ENCODE data around the gene RHBDL2. TPM values are rescaled to one million over a fixed set of nuclear protein-coding genes. Genes with fewer than 3 reads are reported as not detected.
"Not testable (repeated sequence)": the region's sequence is repeated elsewhere in the genome, so short reads cannot be mapped to it uniquely, and the experiment has no call there.

Gene RHBDL2
- total RNA-seq, 1 donor from 2014 or later, result 5.6 TPM

- DNase-seq (ENCODE audit: low spot score), result no peak
Observed at GRCh38 chr1:38932571-38932970, 9.1 kb downstream of the RHBDL2 start.

- DNase-seq (ENCODE audit: low spot score), result no peak
Observed at GRCh38 chr1:38929476-38929875, 12.2 kb downstream of the RHBDL2 start.

DNA sequence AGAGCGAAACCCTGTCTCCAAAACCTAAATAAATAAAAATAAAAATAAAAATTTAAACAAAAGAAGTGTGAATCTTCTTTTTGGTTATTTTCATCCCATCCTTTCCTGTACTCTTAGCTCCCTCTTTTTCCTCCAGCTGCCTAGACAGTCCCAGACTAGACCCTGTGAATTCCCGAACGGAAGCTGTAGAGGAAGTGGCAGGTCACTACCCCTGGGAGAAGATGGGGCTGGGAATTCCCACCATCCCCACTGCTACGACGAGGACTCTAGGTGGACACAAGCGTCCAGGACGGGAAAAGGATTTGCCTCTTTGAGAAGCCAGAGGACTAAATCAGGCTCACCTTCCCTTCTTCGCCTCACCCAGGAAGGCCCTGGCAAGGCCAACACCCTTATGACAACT, 12.6 kb downstream of the RHBDL2 start:
- no peak for DNase-seq (ENCODE audit: low spot score)

DNA sequence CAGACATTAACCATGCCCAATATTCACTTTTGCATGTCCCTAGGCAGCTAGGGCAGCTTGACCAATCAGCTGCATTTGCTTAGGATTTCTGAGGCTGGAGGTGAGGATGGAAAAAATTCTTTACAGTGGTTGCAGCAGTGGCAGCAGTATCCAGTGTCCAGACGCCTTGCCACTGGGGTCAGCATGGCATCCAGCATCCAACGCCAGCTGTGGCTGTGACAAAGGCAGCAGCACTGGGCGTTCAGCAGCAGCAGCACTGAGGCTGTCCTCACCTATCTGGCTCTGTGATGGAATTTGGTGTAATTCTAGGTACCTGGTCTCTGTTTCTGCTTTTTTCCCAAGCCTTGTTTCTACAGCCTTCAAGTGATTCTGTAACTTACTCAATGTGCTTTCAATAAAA, 15.5 kb downstream of the RHBDL2 start:
- DNase-seq (ENCODE audit: low spot score), result no peak

- no peak for DNase-seq (ENCODE audit: low spot score)
Observed at GRCh38 chr1:38925391-38925790, 16.2 kb downstream of the RHBDL2 start.

- DNase-seq (ENCODE audit: low spot score), result no peak
Observed at GRCh38 chr1:38923607-38924006, 18.0 kb downstream of the RHBDL2 start.

GRCh38 chr1:38919130-38919529, 22.5 kb downstream of the RHBDL2 start:
- no peak for DNase-seq (ENCODE audit: low spot score)

DNA sequence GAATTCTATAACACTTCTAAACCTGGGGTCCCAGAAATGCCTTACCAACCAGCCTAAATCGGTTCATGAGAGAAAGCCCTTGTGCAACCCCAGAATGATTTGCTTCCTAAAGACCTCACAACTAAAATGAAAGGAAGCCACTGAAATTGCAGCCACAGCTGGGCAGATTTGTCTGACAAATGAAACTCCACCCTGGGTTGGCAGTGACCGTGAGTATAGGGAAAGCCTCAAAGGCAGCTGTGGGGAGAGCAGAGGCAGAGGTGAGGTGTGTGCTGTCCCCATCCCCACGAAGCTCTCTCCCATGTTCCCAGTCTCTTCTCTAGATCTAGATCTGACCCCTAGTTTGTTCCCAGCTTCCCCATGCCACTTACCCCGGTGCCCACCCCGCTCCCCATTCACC, 23.1 kb downstream of the RHBDL2 start:
- DNase-seq (ENCODE audit: low spot score), result no peak

DNA sequence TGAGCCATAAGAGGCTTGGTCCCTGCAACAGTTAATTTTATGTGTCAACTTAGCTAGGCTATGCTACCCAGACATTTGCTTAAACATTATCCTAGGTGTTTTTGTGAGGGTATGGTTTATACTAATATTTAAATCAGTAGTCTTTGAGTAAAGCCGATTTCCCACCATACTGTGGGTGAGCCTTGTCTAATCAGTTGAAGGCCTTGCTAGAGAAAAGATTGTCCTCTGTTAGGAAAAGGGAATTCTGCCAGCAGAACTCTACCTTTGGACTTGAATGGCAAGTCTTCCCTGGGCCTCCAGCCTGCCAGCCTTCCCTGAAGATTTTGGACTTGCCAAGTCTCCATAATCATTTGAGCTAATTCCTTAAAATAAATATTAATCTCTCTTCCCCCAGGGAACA, 23.9 kb downstream of the RHBDL2 start:
- DNase-seq (ENCODE audit: low spot score), result no peak

GRCh38 chr1:38917337-38917736, 24.3 kb downstream of the RHBDL2 start:
- DNase-seq (ENCODE audit: low spot score), result no peak

DNA sequence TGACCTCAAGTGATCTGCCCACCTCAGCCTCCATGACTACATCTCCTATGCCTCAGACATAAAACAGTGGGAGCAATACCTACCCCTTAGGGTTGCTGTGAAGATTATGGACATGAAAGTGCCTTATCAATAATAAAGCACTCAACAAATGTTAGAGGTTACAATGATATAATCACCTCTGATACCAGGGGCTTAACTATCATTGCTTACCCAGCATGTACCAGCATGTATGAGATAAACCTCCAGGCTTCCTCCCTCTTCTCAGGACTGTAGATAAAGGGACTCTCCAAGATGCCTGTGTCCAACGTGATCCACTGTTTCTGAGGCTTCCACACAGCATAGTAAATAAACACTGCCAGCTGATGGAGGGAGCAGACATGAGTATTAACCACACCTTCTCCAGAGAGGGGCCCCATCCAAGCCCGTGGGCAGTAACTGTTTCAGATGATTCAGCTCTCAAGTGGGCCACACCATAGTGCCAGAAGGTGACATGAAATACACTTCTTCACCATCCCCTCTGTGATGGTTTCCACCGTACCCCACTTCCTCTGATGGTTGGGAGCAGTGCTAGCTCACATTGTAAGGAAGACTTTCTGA, 26.2 kb downstream of the RHBDL2 start:
- DNase-seq (ENCODE audit: low spot score), result no peak

DNA sequence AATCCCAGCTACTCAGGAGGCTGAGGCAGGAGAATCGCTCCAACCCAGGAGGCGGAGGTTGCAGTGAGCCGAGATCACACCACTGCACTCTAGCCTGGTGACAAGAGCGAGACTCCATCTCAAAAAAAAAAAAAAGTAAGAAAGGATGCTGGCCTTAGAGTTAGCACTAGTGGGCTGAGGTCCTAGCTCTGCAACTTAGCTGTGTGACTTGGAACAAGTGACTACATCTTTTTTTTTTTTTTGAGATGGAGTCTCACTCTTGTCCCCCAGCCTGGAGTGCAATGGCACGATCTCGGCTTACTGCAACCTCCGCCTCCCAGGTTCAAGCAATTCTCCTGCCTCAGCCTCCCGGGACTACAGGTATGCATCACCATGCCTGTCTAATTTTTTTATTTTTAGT, 26.7 kb downstream of the RHBDL2 start:
- DNase-seq (ENCODE audit: low spot score), result not testable (repeated sequence)

DNA sequence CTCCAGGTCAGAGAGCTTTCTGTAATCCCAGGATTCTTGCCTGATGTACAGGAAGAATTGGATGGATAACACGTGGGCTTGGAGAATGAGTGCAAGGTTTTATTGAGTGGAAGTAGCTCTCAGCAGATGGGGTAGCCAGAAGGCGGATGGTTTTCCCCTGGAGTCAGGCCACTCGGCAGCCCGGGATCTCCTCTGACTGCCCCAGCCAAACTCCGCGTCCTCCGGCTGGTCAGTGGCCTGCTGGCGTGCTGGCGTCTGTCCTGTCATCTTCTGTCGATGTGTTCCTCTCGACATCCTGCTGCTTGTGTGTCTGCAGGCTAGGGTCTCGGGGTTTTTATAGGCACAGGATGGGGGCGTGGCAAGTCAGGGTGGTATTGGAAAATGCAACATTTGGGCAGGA, 32.8 kb downstream of the RHBDL2 start:
- DNase-seq (ENCODE audit: low spot score), result no peak

GRCh38 chr1:38905985-38906384, 35.6 kb downstream of the RHBDL2 start:
- no peak for DNase-seq (ENCODE audit: low spot score)

- no peak for DNase-seq (ENCODE audit: low spot score)
Observed at GRCh38 chr1:38899560-38899959, 42.1 kb downstream of the RHBDL2 start.

DNA sequence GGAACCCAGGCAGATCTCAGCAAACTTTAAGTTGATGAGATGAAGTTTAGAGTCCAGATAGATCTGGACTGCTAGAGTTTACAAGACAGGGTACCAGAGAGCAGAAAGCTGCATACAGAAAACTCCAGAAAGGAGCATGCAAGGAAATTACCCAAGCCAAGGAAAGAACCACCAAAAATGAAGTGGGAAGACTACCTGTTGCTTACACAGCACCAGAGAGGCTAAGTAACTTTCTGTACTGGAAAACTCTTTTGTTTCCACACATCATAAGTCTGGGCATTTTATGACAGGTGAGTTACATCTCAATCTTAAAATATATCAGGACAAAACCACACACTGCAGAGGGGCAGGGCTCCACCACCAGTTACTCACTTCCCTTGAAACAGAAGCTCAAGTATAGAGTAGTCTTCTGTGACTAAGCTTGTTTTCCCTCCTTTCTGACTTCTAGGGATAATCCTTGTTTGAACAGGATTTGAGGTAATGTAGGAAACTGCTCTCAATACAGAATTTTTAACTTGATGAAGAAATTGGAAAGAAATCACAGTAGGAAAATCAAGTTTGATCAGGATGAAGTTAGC, 42.9 kb downstream of the RHBDL2 start:
- no peak for DNase-seq (ENCODE audit: low spot score)

DNA sequence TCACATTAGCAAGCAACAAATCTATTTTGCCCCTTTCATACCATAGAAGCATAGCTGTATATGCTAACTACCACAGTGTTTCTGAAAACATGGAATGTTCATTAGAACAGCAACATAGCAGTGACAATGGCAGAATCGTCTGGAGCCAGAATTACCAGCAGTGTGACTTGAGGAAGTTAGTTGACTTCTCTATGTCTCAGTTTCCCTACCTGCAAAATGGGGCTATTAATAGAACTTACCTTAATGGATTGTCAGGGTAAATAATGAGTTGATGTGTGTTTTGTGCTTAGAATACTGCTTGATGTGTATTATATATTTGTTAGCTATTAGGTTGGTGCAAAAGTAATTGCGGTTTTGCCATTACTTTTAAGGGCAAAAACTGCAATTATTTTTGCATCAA, 45.5 kb downstream of the RHBDL2 start:
- no peak for DNase-seq (ENCODE audit: low spot score)

DNA sequence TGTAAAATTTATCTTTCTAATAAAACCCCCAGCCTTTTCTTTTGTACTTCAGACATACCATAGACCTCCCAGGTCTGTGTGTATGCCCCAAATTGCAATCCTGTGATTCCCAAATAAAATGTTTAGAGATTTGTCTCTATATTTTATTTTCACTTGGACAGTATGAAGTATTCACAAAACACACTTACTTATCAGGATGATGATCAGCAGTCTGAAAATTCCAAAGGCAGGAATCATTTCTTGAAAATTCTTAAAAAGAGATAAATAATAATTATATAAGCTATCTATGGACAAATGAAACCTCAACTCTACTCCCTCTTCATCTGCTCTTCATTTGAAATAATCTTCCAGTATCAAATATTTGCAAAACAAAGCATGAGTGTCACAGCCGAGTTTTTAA, 48.7 kb downstream of the RHBDL2 start:
- no peak for DNase-seq (ENCODE audit: low spot score)

GRCh38 chr1:38891753-38892152, 49.9 kb downstream of the RHBDL2 start:
- DNase-seq (ENCODE audit: low spot score), result no peak

DNA sequence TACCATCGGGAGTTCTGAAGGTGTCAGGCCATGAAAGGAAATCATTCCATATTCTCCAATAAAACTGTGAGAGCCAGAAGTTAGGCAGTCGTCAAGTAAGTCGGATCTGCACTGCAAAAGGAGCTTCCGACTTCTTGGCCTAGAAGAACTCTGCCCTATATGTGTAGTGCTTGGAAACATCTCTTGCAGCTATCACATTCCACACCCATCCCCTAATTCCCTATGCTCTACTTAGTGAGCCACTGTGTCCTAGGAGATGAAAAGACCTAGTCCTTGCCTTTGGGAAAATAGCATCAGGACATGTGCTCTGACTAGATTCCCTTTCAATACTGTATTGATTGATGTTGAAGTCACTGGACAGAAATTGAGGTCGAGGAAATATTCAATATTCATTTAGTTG, 52.0 kb downstream of the RHBDL2 start:
- DNase-seq (ENCODE audit: low spot score), result no peak

DNA sequence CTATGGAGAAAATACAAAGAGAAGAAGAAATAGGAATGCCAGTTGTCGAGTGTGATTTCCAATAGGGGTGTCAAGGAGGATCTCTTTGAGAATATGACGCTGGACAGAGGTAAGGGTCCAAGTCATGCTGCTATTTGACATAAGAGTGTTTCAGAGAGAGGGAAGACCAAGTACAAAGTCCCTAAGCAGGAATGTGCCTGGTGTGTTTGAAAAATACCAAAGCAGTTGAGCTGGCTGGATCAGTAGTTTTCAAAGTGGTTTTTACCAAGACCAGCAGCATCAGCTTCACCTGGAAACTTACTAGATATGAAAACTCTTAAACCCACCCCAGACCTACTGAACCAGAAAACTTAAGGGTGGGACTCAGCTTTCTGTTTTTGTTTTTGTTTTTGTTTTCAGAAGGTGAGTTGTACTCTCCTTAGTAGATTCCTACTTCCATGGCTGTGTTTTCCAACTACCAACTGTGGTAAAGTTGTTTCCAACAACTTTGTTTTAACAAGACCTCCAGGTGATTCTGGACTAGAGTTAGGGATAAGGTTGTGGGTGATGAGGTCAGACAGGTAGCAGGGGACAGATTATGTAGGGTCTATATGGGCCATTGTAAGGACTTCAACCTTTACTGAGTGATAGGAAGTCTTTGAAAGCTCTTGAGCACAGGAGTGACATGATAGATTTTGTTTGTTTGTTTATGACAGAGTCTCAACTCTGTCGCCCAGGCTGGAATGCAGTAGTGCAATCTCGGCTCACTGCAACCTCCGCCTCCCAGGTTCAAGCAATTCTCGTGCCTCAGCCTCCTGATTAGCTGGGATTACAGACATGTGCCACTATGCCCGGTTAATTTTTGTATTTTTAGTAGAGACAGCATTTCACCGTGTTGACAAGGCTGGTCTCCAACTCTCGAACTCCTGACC, 53.0 kb downstream of the RHBDL2 start:
- DNase-seq (ENCODE audit: low spot score), result no peak

DNA sequence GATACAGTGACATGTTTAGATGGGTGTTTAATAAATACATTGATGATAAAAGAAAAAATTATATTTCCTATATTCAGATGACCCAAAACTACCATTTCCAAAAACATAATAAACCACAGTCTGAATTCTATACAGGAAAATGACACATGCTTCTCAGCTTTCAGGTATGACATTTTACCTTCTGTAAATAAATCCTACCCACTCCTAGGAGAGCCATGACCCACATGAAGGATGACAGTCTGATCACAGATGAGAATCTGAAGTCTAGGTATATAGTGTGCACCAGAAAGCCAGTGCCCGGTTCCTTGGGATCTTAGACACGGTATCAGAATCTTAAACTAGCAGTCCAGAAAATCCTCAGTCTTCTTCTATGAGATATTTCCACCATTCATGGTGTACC, 56.5 kb downstream of the RHBDL2 start:
- DNase-seq (ENCODE audit: low spot score), result no peak

- no peak for DNase-seq (ENCODE audit: low spot score)
Observed at GRCh38 chr1:38881487-38881886, 60.1 kb downstream of the RHBDL2 start, which contains the start of gene GJA9. GJA9 (minus strand) TSS chr1:38881587; CDS start chr1:38876098, 5,489 bp downstream.
